Lower leg skin (tissue), 3 donors: Measurements from ENCODE around the gene CCNQ.

Source experiments
- POLR2A ChIP-seq, 2 donors: fragments of 450-650 bp; IDR thresholded peaks; one replicate each; pipeline ENCODE4 v1.6.1; 2016 to 2017; ENCODE audit warnings: antibody characterized with exemption in 2 of 2, mild to moderate bottlenecking in 1 of 2, moderate library complexity in 1 of 2
- TF ChIP-seq, protein P1 (sequence below), 3 donors: fragments of 450-650 bp; IDR thresholded peaks; one replicate each; pipeline ENCODE4 v1.5.1; 2016; ENCODE audit warnings: antibody characterized with exemption in 3 of 3, mild to moderate bottlenecking in 3 of 3, moderate library complexity in 2 of 3

- TF ChIP-seq POLR2A (IDR thresholded peaks at IDR 0.05) = no peak
- TF ChIP-seq, protein P1, sequence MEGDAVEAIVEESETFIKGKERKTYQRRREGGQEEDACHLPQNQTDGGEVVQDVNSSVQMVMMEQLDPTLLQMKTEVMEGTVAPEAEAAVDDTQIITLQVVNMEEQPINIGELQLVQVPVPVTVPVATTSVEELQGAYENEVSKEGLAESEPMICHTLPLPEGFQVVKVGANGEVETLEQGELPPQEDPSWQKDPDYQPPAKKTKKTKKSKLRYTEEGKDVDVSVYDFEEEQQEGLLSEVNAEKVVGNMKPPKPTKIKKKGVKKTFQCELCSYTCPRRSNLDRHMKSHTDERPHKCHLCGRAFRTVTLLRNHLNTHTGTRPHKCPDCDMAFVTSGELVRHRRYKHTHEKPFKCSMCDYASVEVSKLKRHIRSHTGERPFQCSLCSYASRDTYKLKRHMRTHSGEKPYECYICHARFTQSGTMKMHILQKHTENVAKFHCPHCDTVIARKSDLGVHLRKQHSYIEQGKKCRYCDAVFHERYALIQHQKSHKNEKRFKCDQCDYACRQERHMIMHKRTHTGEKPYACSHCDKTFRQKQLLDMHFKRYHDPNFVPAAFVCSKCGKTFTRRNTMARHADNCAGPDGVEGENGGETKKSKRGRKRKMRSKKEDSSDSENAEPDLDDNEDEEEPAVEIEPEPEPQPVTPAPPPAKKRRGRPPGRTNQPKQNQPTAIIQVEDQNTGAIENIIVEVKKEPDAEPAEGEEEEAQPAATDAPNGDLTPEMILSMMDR (IDR thresholded peaks at IDR 0.05) = no peak
Observed at GRCh38 chrX:153595387-153595786, 3.6 kb downstream of the CCNQ start.
